GM18868 (cell line): ENCODE results near the gene FBXO42.
"Not testable (repeated sequence)": the region's sequence is repeated elsewhere in the genome, so short reads cannot be mapped to it uniquely, and the experiment has no call there.

Source experiments
- ATAC-seq: cut with Tn5 transposase; IDR thresholded peaks from one replicate; pipeline ENCODE4 v1.9.1; 2021; ENCODE audit warnings: mild to moderate bottlenecking, moderate library complexity; ENCODE audit not compliant: unreplicated experiment

Gene FBXO42

DNA sequence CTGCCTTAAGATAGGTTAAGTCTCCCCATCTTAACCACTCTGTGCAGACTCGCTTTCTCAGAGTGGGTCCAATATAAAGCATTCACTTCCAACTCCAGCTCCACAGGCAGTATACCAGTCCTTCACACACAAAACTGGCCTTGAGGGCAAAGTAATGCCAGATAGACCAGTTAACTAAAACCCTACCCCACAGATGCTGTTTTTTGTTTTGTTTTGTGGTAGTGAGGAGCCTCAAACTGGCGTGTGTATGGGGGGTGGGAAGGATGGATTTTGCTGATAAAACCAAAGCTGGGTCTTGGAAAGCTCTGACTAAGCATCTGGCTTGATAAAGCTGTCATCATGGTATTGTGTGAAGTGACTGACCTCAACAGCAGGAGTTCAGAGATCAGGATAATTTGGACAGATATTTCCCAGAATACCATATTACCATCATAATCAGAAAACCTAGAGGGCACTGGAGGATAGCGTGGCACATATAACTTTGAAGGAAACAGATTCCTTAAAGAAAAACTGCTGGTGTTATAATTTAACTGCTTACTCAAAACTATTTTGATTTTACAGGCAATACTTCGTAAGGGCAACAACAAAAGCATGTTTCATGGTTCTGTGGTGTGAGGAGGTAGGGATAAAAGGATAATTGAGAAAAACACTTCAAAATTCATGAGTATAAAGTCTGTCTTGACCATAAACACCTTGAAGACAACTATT, 85.7 kb downstream of the FBXO42 start:
- ATAC-seq: no peak

GRCh38 chr1:16262067-16262466, 90.2 kb downstream of the FBXO42 start:
- no peak for ATAC-seq

DNA sequence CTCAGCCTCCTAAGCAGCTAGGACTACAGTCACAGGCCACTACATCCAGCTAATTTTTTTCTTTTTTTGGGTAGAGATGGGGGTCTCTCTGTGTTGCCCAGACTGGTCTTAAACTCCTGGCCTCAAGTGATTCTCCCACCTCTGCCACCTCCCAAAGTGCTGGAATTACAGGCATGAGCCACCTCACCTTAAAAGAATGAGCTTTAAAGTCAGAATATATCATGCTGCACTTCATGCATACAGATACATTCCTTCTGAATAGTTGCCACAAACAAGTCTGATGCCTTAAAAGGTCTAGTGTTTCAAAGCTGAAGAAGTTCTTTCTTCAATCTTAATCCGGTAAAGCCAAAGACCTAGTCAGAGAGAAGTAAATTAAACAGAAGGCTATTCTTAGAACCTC, 91.5 kb downstream of the FBXO42 start:
- no peak for ATAC-seq

- no peak for ATAC-seq
These were observed 93.6 kb downstream of the FBXO42 start for GRCh38 chr1:16258591-16259135.

DNA sequence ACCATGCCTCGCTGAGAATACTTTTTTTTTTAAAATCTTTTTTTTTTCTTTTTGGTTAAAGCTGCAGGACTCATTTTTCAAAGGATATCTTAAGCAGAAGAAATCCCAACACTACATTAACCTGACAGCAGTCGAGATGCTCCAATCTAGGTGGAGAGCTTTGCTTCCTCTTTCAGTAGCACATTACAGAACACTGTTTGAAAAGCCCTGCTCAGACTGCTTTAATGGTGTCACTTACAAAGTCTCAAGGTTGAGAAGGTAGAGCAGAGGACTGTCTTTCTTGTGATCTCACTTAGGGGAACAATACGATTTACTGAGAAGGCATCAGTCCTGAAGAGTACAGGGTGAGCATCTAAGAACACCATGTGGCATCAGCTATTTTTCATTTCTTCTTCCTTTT, 94.3 kb downstream of the FBXO42 start:
- ATAC-seq: no peak

DNA sequence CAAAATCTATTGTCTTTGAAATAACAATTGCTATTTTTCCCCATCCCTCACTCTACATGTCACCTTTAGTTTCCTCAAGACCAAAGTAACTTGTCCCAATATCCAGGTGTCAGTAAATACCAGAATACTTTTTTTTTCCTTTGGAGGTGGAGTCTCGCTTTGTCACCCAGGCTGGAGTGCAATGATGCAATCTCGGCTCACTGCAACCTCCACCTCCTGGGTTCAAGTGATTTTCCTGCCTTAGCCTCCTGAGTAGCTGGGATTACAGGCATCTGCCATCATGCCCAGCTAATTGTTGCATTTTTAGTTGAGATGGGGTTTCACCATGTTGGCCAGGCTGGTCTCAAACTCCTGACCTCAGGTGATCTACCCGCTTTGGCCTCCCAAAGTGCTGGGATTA, 94.7 kb downstream of the FBXO42 start:
- not testable (repeated sequence) for ATAC-seq

GRCh38 chr1:16256478-16256877, 95.8 kb downstream of the FBXO42 start:
- ATAC-seq: no peak

- no peak for ATAC-seq
These were observed 97.9 kb downstream of the FBXO42 start for GRCh38 chr1:16254263-16254928.

DNA sequence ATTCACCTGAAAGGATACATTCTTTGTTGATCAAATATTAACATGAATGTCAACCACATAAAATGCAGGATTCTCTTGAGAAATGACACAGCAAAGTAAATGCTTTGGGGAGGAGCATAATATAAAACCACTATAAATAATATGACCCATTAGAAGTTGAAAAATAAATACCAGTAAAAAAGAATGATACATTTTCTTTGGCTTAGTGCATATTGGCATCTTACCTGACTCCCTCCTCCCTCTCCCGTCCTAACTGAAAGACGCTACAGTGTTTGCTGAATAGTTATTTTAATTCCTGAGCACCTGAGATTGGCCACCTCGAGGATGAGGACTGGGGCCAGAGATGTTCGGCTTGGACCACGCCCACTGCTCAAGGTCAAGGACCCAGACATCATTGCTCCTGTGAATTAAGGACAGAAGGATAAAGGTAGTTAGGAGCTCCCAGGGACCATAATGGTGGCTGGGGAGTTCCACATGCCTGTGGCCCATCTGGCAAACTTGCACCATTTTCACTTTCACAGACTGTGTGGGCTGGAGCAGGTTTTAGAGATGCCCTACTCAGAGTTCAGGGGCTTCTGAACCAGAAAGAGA, 98.9 kb downstream of the FBXO42 start:
- ATAC-seq: no peak

DNA sequence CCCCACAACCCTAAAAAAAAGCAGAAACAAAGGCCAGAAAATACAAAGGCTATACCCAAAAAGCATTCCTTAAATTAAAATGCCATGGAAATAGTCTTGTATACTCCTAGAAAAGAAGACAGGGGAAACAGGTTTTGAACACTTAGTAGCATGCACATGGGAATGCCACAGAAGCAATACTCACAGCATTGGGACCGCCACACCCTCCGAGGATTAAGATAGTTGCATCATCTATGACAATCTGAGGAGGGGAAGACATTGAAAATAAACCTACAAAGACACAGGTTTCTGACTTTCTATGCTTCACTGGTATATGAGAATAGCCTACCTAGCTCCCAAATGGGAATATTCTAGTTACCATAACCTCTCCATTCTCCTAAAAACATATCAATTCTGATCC, 99.4 kb downstream of the FBXO42 start:
- ATAC-seq: no peak

- ATAC-seq: no peak
These were observed 100.9 kb downstream of the FBXO42 start for GRCh38 chr1:16251381-16251780.

- ATAC-seq: no peak
These were observed 101.6 kb downstream of the FBXO42 start for GRCh38 chr1:16250524-16251251.

DNA sequence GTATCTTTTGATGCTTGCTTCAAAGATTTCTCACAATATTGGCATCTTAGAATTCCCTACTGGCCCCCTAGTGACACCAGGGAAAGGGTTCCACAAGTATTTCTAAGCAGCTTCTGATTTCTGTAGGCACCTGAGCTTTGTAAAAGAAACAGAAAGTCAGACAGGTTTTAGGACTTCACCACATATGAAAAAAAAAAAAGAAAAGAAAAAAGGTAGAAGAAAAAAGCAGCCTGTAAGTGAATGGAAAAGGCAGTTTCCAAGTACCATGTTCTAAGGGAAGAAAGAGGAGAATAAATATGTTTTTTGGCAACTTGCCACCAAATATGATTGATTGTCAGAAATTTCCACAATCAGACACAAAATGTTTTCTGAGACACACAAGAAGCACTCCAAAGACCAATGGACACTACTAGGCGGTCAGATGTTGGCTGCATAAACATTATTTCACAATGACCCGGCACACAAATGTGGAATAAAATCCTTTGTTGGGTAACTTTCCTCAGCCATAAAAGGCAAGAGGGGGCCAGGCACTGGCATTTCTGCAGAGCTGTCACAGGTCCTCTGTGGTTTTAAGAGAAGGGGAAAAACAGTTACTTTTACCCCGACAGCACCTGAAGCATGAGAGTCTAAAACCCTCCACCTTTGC, 102.6 kb downstream of the FBXO42 start:
- no peak for ATAC-seq

DNA sequence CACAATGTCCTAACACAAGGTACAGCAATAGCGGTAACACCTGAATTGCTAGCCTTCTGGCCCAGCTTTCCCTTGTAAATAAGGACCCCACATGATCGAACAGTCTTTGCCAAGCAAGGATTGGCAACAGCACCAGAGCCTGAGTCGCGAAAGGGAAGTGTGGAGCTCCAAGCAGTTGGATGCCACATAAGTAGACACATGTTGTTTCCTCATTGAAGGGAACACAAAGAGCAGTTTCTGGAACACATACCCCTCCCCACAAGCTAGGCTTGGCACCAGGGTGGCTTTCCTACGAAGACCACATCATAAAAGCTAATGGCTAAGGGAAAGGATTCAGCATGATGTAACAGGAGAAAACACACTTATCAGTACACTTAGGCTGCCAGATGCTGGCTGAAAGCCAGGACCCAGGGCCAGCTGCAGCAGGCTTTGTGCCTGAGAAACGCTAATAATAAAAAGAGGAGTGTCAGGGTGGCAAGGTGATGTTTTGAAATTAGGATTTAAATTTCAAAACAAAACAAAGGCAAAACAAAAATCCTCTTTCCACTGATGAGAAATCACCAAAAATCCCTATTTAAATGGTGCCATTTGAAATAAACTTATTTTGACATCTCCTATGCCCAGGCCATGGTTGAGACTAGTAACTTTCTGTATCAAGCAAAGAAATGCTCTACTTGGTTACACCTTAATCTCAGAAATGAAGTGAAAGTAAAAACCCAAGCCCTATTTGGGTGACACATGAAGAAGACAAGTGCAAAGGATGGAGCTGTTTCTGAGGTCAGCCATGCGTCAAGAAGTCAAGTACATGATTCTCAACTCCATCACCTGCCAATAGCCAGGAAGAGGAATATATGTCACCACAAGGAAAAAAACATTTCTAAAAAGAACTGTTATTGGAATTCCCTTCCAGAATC, 103.4 kb downstream of the FBXO42 start:
- ATAC-seq: peak; percentile 71

GRCh38 chr1:16248007-16248436, 104.3 kb downstream of the FBXO42 start:
- ATAC-seq: no peak

- no peak for ATAC-seq
These were observed 104.8 kb downstream of the FBXO42 start for GRCh38 chr1:16247441-16247840.

DNA sequence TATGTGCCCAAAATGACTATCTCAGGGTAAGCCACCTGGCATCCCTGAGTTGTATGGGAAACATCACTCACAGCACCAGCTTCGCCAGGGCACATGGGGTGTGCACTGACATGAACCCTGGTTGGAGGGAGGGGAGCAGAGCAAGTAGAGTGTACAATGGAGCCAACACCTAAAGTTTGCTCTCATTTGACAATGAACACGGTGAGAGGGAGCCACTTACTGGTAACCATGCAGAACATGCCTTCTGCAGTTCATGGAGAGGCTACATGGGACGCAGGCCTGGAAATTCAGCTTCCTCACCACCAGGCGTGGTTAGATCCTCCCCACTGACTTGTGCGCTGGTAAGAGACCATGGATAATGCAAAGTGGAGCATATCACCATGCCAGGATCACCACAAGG, 105.3 kb downstream of the FBXO42 start:
- no peak for ATAC-seq

DNA sequence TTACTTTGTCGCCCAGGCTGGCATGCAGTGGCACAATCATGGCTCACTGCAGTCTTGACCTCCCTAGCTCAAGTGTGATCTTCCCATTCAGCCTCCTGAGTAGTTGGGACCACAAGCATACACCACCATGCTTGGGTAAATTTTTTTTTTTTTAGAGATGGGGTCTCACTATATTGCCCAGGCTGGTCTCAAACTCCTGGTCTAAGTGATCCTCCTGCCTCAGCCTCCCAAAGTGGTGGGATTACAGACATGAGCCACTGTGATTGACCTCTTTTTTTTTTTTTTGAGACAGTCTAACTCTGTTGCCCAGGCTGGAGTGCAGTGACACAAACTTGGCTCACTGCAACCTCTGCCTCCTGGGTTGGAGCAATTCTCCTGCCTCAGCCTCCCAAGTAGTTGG, 106.0 kb downstream of the FBXO42 start:
- ATAC-seq: not testable (repeated sequence)

GRCh38 chr1:16245476-16246196, 106.6 kb downstream of the FBXO42 start:
- no peak for ATAC-seq
